ENCODE measurements around the gene TNFAIP1. TPM values are rescaled to one million over a fixed set of nuclear protein-coding genes. Genes with fewer than 3 reads are reported as not detected.

TNFAIP1 gene
- total and polyA plus RNA-seq, 7 experiments from 2014 or later = 8.0 to 26.9 (median 19.0) TPM

DNA sequence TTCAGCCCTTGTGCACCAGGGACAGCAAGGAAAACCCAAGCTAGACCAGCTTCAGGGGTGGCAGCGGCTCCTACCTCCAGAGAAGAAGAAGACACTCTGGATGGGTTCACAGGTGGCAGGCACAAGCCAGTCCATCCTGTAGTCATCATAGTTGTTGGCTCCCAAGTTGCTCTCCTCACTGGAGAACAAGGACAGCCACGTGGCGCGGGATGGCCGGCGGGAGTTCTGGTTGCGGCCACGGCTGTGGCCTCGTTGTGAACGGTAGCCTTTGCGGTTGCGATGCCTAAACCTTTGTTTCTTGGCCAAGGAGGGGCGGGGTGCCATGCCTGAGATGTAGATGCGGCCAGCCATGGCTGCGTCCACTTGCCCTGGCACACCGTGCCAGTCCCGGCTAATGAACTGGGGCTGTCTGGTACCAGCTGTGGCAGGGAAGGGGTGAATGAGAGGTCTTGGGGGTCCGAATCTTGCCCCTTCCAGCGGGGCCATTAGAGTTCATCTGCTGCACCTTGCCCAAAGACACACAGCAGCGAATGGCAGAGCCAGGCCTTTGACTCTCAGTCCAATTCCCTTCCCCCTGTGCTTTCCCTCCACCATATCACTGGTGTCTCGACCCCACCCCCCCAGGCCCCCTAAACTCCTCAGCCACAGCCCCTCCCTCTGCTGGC is 32.2 kb downstream of the TNFAIP1 start:
- H3K4me1 Mint-ChIP-seq = peaks cover 6 to 11% (median 8%) of the 10 kb centered on the region in 7 donors
- no peak overlapping the region for H3K27ac Mint-ChIP-seq
- DNase-seq (no peak), ATAC-seq (no peak)
- Histone ChIP-seq H3K4me3 (ENCODE audit: low read length) (no peak overlapping the region), H3K27ac (ENCODE audit: low read depth, low read length) (no peak overlapping the region), H3K4me1 (ENCODE audit: control insufficient read depth in 2 of 2, insufficient read depth in 2 of 2, low read length in 2 of 2) (peaks cover 4 to 5% of the 10 kb centered on the region in 2 donors), H3K27me3 (ENCODE audit: control insufficient read depth in 2 of 2, insufficient read depth in 2 of 2, low read length in 2 of 2) (no peaks in the 10 kb centered on the region), H3K36me3 (ENCODE audit: control insufficient read depth in 2 of 3, insufficient read depth in 3 of 3, low read length in 3 of 3) (peaks cover 0 to 27% (median under 1%) of the 10 kb centered on the region in 3 experiments), H3K9me3 (ENCODE audit: control insufficient read depth in 2 of 3, low read length in 3 of 3) (no peaks in the 10 kb centered on the region)
- peaks cover 0 to 4% (median 0%) of the 10 kb centered on the region in 5 donors for H3K36me3 Mint-ChIP-seq
- ChIA-PET CTCF (no interaction called here), POLR2A (interaction anchor here (1.3 kb wide), 1 partner anchor 19 kb away, joined by 3 read pairs; no protein-coding TSS in a partner anchor)
- H3K4me3 Mint-ChIP-seq = peak overlapping the region in 2 of 10 donors; percentile 21 to 48
- no peaks in the 10 kb centered on the region for H3K27me3 Mint-ChIP-seq
- intact Hi-C loops (cut with micrococcal nuclease) = no loop called here
- no peaks in the 10 kb centered on the region for H3K9me3 Mint-ChIP-seq

DNA sequence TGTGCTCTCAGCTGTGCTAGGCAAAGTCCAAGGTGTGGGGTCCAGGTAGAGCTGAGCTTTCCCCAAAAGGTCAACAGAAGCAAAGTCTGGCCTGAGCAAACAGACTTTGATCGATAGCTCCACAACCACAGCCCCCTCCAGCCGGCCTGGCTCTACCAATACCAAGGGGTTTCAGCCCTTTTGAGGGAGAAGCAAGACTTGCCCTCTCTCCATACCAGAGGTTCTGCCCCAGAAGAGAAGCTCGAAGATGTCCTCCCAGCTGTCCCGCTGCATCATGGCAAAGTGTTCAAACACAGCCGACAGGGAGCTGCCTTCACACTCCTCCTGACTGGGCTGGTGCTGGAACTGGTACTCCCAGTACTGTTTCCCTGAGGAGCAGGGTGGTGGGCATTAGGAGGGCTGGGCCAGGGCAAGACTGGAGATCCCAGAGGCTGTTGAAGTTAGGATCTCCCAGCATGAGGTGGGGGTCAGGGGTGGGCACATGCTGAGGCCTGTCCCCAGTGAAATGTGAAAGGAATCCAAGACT is 32.8 kb downstream of the TNFAIP1 start:
- H3K4me3 ChIP-seq (ENCODE audit: low read length) = no peak overlapping the region
- no peak overlapping the region for H3K4me3 Mint-ChIP-seq
- POLR2A ChIA-PET = no interaction called here
- no peak overlapping the region for H3K27ac ChIP-seq (ENCODE audit: low read depth, low read length)
- H3K36me3 ChIP-seq (ENCODE audit: control insufficient read depth in 2 of 3, insufficient read depth in 3 of 3, low read length in 3 of 3) = peaks cover 0 to 22% (median 0%) of the 10 kb centered on the region in 3 experiments
- H3K4me1 Mint-ChIP-seq = peaks cover 10 to 17% (median 14%) of the 10 kb centered on the region in 7 donors
- H3K36me3 Mint-ChIP-seq = peaks cover 0 to 3% (median 0%) of the 10 kb centered on the region in 5 donors
- ATAC-seq (no peak), DNase-seq (no peak)
- CTCF ChIA-PET = no interaction called here
- H3K27me3 ChIP-seq (ENCODE audit: control insufficient read depth in 2 of 2, insufficient read depth in 2 of 2, low read length in 2 of 2) = no peaks in the 10 kb centered on the region
- no peaks in the 10 kb centered on the region for H3K9me3 Mint-ChIP-seq
- no peaks in the 10 kb centered on the region for H3K9me3 ChIP-seq (ENCODE audit: control insufficient read depth in 2 of 3, low read length in 3 of 3)
- intact Hi-C loops (cut with micrococcal nuclease) = no loop called here
- H3K4me1 ChIP-seq (ENCODE audit: control insufficient read depth in 2 of 2, insufficient read depth in 2 of 2, low read length in 2 of 2) = peaks cover 9 to 11% of the 10 kb centered on the region in 2 donors
- H3K27me3 Mint-ChIP-seq = no peaks in the 10 kb centered on the region
- peak overlapping the region in 1 of 9 donors; percentile 43 for H3K27ac Mint-ChIP-seq

DNA sequence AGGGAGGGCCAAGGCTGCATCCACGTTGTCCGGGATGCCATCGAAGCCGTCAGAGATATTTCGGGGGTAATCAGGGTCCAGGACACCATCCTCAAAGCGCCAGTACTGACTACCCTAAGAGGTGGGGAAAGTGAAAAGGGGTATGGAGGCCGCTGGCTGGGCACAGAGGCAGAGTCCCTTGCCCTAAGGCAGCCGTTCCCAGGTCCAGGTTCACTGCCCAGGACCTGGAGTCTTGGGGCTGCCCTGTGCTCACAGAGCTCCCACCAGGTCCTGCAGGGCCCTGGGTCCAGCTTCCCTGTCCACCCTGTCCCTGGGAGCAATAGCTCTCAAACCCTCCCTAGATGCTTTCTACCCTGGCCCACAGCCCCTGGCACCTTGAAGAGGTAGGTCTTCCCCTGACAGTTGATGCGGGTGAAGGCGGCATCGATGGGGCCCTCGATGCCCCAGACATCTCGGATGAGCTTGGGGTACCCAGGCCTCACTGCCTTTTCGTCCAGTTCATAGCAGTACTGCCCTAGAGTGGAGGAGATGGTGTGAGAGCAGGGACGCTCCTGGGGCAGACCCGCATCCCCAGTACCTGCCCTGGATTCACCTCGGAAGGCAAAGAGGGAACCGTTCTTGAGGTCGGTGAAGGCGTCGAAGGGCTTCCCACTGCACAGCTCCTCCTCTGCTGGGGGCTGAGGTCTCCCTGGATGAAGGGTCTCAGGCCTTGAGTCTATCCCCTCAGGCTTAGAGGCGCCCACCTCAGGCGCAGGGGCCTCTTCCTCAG is 33.5 kb downstream of the TNFAIP1 start:
- Histone ChIP-seq H3K9me3 (ENCODE audit: control insufficient read depth in 2 of 3, low read length in 3 of 3) (no peaks in the 10 kb centered on the region), H3K27ac (ENCODE audit: low read depth, low read length) (no peak overlapping the region), H3K4me1 (ENCODE audit: control insufficient read depth in 2 of 2, insufficient read depth in 2 of 2, low read length in 2 of 2) (peaks cover 9 to 11% of the 10 kb centered on the region in 2 donors), H3K27me3 (ENCODE audit: control insufficient read depth in 2 of 2, insufficient read depth in 2 of 2, low read length in 2 of 2) (no peaks in the 10 kb centered on the region), H3K4me3 (ENCODE audit: low read length) (no peak overlapping the region), H3K36me3 (ENCODE audit: control insufficient read depth in 2 of 3, insufficient read depth in 3 of 3, low read length in 3 of 3) (peaks cover 0 to 14% (median 0%) of the 10 kb centered on the region in 3 experiments)
- CTCF ChIA-PET = no interaction called here
- H3K36me3 Mint-ChIP-seq = peaks cover 0 to 2% (median 0%) of the 10 kb centered on the region in 5 donors
- ATAC-seq (no peak), DNase-seq (no peak)
- H3K27me3 Mint-ChIP-seq = no peaks in the 10 kb centered on the region
- POLR2A ChIA-PET = interaction anchor here (0.8 kb wide), 1 partner anchor 12 kb away, joined by 5 read pairs; the partner anchor contains the start of gene POLDIP2
- H3K4me1 Mint-ChIP-seq = peaks cover 10 to 21% (median 18%) of the 10 kb centered on the region in 7 donors
- no peaks in the 10 kb centered on the region for H3K9me3 Mint-ChIP-seq
- intact Hi-C loops (cut with micrococcal nuclease) = no loop called here
- H3K27ac Mint-ChIP-seq = peak overlapping the region in 3 of 9 donors; percentile 32 to 51 (median 34)
- H3K4me3 Mint-ChIP-seq = peak overlapping the region in 1 of 10 donors; percentile 20

DNA sequence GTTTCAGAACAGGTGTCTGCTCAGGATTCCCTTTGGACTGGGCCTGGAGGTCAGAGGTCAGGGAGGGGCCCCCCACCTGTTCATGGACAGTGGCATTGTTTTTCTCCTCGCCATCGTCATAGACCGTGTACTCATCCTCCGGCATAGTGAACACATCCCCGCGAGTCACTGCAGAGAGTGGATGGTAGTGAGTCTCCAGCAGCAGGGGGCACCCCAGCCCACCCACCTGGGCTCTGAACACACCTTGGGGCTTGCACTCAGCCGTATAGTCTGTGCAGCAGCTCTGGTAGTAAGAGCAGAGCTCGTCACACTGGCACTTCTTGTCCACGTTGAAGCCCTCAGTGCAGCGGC is 34.1 kb downstream of the TNFAIP1 start:
- peaks cover 0 to 2% (median 0%) of the 10 kb centered on the region in 5 donors for H3K36me3 Mint-ChIP-seq
- ATAC-seq = no peak
- peak overlapping the region in 1 of 10 donors; percentile 96 for H3K4me3 Mint-ChIP-seq
- H3K9me3 ChIP-seq (ENCODE audit: control insufficient read depth in 2 of 3, low read length in 3 of 3) = no peaks in the 10 kb centered on the region
- H3K27ac Mint-ChIP-seq = peak overlapping the region in 6 of 9 donors; percentile 12 to 97 (median 55)
- DNase-seq = no peak
- POLR2A ChIA-PET = interaction anchor here (0.8 to 3.3 kb wide), 2 partner anchors 12 kb away, joined by 5 to 17 read pairs; partner anchors contain the start of gene POLDIP2
- no peaks in the 10 kb centered on the region for H3K27me3 ChIP-seq (ENCODE audit: control insufficient read depth in 2 of 2, insufficient read depth in 2 of 2, low read length in 2 of 2)
- no peak overlapping the region for H3K27ac ChIP-seq (ENCODE audit: low read depth, low read length)
- H3K36me3 ChIP-seq (ENCODE audit: control insufficient read depth in 2 of 3, insufficient read depth in 3 of 3, low read length in 3 of 3) = peaks cover 0 to 9% (median 0%) of the 10 kb centered on the region in 3 experiments
- no peaks in the 10 kb centered on the region for H3K9me3 Mint-ChIP-seq
- peaks cover 9 to 11% of the 10 kb centered on the region in 2 donors for H3K4me1 ChIP-seq (ENCODE audit: control insufficient read depth in 2 of 2, insufficient read depth in 2 of 2, low read length in 2 of 2)
- CTCF ChIA-PET = interaction anchor here (1.0 kb wide), 1 partner anchor 47 kb away, joined by 4 read pairs; no protein-coding TSS in a partner anchor
- H3K4me3 ChIP-seq (ENCODE audit: low read length) = no peak overlapping the region
- peaks cover 10 to 21% (median 18%) of the 10 kb centered on the region in 7 donors for H3K4me1 Mint-ChIP-seq
- intact Hi-C loops (cut with micrococcal nuclease) = loop anchor here (2.0 to 10.0 kb wide), 4 partner anchors 38 to 205 kb away; partner anchors contain the start of genes ALDOC (in 1 of the 2), PIGS (in 1 of the 2), SLC46A1 (in 1 of the 2) and UNC119 (in 1 of the 2)
- H3K27me3 Mint-ChIP-seq = no peaks in the 10 kb centered on the region

DNA sequence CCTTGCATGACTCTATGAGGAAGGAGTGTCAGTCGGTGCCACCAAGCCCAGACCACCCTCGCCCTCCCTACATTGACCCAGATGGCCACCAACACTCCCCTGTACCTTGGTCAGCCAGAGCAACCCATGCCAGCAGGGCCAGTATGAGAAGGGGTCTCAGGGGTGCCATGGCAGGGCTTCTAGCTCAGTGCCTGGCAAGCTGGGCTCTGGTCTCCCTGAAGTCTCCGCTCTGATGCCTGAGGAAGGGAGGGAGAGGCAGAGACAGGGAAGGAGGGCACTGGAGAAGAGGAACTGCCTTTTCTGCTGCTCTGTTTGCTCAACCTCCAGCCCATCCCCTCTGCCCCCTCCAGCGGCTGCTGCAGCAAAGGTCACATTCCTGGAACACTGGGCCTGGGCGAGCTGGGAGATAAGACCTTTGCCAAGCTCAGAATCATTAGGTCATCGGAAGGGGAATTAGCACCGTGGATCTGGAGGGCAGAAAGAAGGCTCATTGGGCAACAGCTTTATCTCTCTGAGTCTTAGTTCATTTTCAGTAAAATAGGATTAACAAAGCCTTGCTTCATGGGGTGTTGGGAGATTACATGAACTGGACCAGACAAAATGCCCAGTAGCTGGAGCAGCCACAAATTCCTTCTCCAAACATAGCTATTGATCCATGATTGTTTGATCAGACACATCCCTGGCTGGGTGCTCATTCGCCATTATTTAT is 34.6 kb downstream of the TNFAIP1 start, which contains the start of gene VTN:
TSS of gene VTN (minus strand) at position 273 of the 709 bp plus-strand sequence. CDS start at position 169, 104 bp downstream.
- Histone ChIP-seq H3K4me3 (ENCODE audit: low read length) (peak within 1 kb of the TSS; percentile 78), H3K36me3 (ENCODE audit: control insufficient read depth in 2 of 3, insufficient read depth in 3 of 3, low read length in 3 of 3) (peaks cover 0 to 5% (median 0%) of the 10 kb centered on the region in 3 experiments), H3K4me1 (ENCODE audit: control insufficient read depth in 2 of 2, insufficient read depth in 2 of 2, low read length in 2 of 2) (peaks cover 9 to 11% of the 10 kb centered on the region in 2 donors), H3K27ac (ENCODE audit: low read depth, low read length) (peak within 1 kb of the TSS; percentile 88), H3K9me3 (ENCODE audit: control insufficient read depth in 2 of 3, low read length in 3 of 3) (no peaks in the 10 kb centered on the region), H3K27me3 (ENCODE audit: control insufficient read depth in 2 of 2, insufficient read depth in 2 of 2, low read length in 2 of 2) (no peaks in the 10 kb centered on the region)
- Mint-ChIP-seq H3K4me1 (peaks cover 10 to 25% (median 18%) of the 10 kb centered on the region in 7 donors), H3K27ac (peak within 1 kb of the TSS; percentile 66 to 97 (median 93)), H3K27me3 (no peaks in the 10 kb centered on the region), H3K9me3 (no peaks in the 10 kb centered on the region), H3K36me3 (peaks cover 0 to 4% (median 0%) of the 10 kb centered on the region in 5 donors), H3K4me3 (peak within 1 kb of the TSS; percentile 88 to 98 (median 94))
- intact Hi-C loops (cut with micrococcal nuclease) = loop anchor here (2.0 to 10.0 kb wide), 4 partner anchors 37 to 205 kb away; partner anchors contain the start of genes ALDOC (in 1 of the 2), PIGS (in 1 of the 2), SLC46A1 (in 1 of the 2) and UNC119 (in 1 of the 2)
- DNase-seq (no peak), ATAC-seq (no peak)
- CTCF ChIA-PET = interaction anchor here (0.7 to 1.0 kb wide), 2 partner anchors 46 to 66 kb away, joined by 3 to 4 read pairs; no protein-coding TSS in a partner anchor
- POLR2A ChIA-PET = interaction anchor here (0.5 to 3.3 kb wide), 2 partner anchors 12 to 230 kb away, joined by 3 to 17 read pairs; partner anchors contain the start of gene POLDIP2
